H1 (cell line): ENCODE results near the gene STARD9. TPM values are rescaled to one million over a fixed set of nuclear protein-coding genes. Genes with fewer than 3 reads are reported as not detected.

Experiments
- CTCF ChIA-PET: fragments of 300-600 bp; sonication (Branson Sonifier 250); formaldehyde crosslinking; loops from one replicate; lab custom pipeline; 2021; ENCODE audit not compliant: partially characterized antibody; lab: Charles Lee
- POLR2A ChIA-PET: fragments of 300-600 bp; sonication (Branson Sonifier 250); formaldehyde crosslinking; loops from one replicate; lab custom pipeline; 2021; ENCODE audit warnings: inconsistent platforms; ENCODE audit not compliant: partially characterized antibody; lab: Charles Lee
- DNase-seq, 2 experiments: peaks; one replicate each; pipeline versions ENCODE4 v3.0.0 to v3.0.0-alpha.2; 2010 to 2022; ENCODE audit warnings: low spot score in 2 of 2, low read depth in 1 of 2, mixed read lengths in 1 of 2
- FAIRE-seq: peaks from 2 replicates; lab custom pipeline; 2011; peaks lifted over from hg19 to GRCh38; lab: Jason Lieb, UNC
- H2AFZ ChIP-seq: 2 replicates; pipeline ENCODE4 v1.8.1; 2012; ENCODE audit warnings: low read length, inconsistent platforms
- H2AK5ac ChIP-seq: 2 replicates; pipeline ENCODE4 v1.6.1; 2013; ENCODE audit warnings: low read depth, low read length
- H2BK120ac ChIP-seq: replicated peaks from 2 replicates; pipeline ENCODE3; 2013; ENCODE audit warnings: low read depth, low read length, inconsistent platforms
- H2BK12ac ChIP-seq: 2 replicates; pipeline ENCODE4 v1.6.1; 2013; ENCODE audit warnings: low read depth, low read length
- H2BK15ac ChIP-seq: 2 replicates; pipeline ENCODE4 v1.6.1; 2013; ENCODE audit warnings: low read length
- H2BK20ac ChIP-seq: 2 replicates; pipeline ENCODE4 v1.6.1; 2013; ENCODE audit warnings: low read length
- H2BK5ac ChIP-seq: 2 replicates; pipeline ENCODE4 v1.6.1; 2013; ENCODE audit warnings: low read depth, low read length
- H3K14ac ChIP-seq: 2 replicates; pipeline ENCODE4 v1.6.1; 2013; ENCODE audit warnings: inconsistent platforms; ENCODE audit not compliant: insufficient read length
- H3K18ac ChIP-seq: 2 replicates; pipeline ENCODE4 v1.6.1; 2013; ENCODE audit warnings: low read length; ENCODE audit errors: extremely low read depth
- H3K23ac ChIP-seq: 2 replicates; pipeline ENCODE4 v1.6.1; 2013; ENCODE audit warnings: inconsistent platforms; ENCODE audit not compliant: insufficient read length
- H3K23me2 ChIP-seq: 2 replicates; pipeline ENCODE4 v1.6.1; 2013; ENCODE audit warnings: low read depth, low read length
- H3K27ac ChIP-seq: 2 replicates; pipeline ENCODE4 v1.6.1; 2011; ENCODE audit warnings: low read depth, low read length, inconsistent platforms
- H3K27me3 ChIP-seq, 4 experiments: replicated peaks in 1 of 4; 1 replicate in 1 of 4; 2 replicates in 3 of 4; pipeline versions ENCODE4 v1.6.1 to v1.8.1; 2011 to 2013; ENCODE audit warnings: low read length in 3 of 4, mild to moderate bottlenecking in 3 of 4, inconsistent platforms in 2 of 4, mixed read lengths in 2 of 4, moderate library complexity in 1 of 4; ENCODE audit not compliant: control insufficient read depth in 3 of 4, insufficient read depth in 3 of 4; ENCODE audit errors: extremely low read depth in 1 of 4
- H3K36me3 ChIP-seq, 4 experiments: 2 replicates each; pipeline versions ENCODE4 v1.6.1 to v1.8.1; 2011 to 2013; ENCODE audit warnings: mild to moderate bottlenecking in 4 of 4, low read length in 3 of 4, moderate library complexity in 2 of 4, control low read depth in 1 of 4, inconsistent platforms in 1 of 4; ENCODE audit not compliant: insufficient read depth in 4 of 4, control insufficient read depth in 2 of 4
- H3K4ac ChIP-seq: replicated peaks from 2 replicates; pipeline ENCODE3; 2013; ENCODE audit warnings: low read length, low read depth, mixed read lengths, inconsistent platforms; ENCODE audit not compliant: insufficient read length
- H3K4me1 ChIP-seq, 4 experiments: replicated peaks in 1 of 4; 1 replicate in 1 of 4; 2 replicates in 3 of 4; pipeline versions ENCODE4 v1.6.1 to v1.8.1; 2011 to 2013; ENCODE audit warnings: low read length in 3 of 4, inconsistent platforms in 2 of 4, mixed read lengths in 1 of 4; ENCODE audit not compliant: insufficient read depth in 4 of 4, control insufficient read depth in 3 of 4
- H3K4me2 ChIP-seq, 2 experiments: 2 replicates each; pipeline versions ENCODE4 v1.6.1 to v1.8.1; 2011 to 2013; ENCODE audit warnings: low read depth in 2 of 2, low read length in 2 of 2, control low read depth in 1 of 2, inconsistent platforms in 1 of 2, mild to moderate bottlenecking in 1 of 2; ENCODE audit not compliant: insufficient read depth in 1 of 2
- H3K4me3 ChIP-seq, 4 experiments: fragments of 200-600, 300-600 bp in 1 of 4; sonication (generic), shearing (Covaris generic), sonication (Bioruptor Twin) in 1 of 4; 2 replicates each; pipeline versions ENCODE4 v1.5.1 to v1.8.1; 2011 to 2016; ENCODE audit warnings: low read length in 4 of 4, low read depth in 3 of 4, control low read depth in 2 of 4, inconsistent platforms in 2 of 4, mild to moderate bottlenecking in 2 of 4, mixed read lengths in 1 of 4, moderate library complexity in 1 of 4; ENCODE audit not compliant: insufficient read depth in 2 of 4; ENCODE audit errors: extremely low read depth in 1 of 4
- H3K56ac ChIP-seq: replicated peaks from 2 replicates; pipeline ENCODE3; 2013; ENCODE audit warnings: low read depth, mild to moderate bottlenecking, mixed read lengths, low read length, inconsistent platforms; ENCODE audit not compliant: insufficient read length
- H3K79me1 ChIP-seq: 2 replicates; pipeline ENCODE4 v1.6.1; 2013; ENCODE audit warnings: low read depth, low read length, control low read depth
- H3K79me2 ChIP-seq, 2 experiments: 2 replicates each; pipeline versions ENCODE4 v1.6.1 to v1.8.1; 2012 to 2013; ENCODE audit warnings: low read length in 2 of 2, mild to moderate bottlenecking in 2 of 2, inconsistent platforms in 1 of 2; ENCODE audit not compliant: insufficient read depth in 2 of 2, control insufficient read depth in 1 of 2
- H3K9ac ChIP-seq, 4 experiments: replicated peaks in 1 of 4; 1 replicate in 1 of 4; 2 replicates in 3 of 4; pipeline versions ENCODE4 v1.6.1 to v1.8.1; 2011 to 2013; ENCODE audit warnings: low read depth in 3 of 4, low read length in 3 of 4, control low read depth in 2 of 4, mild to moderate bottlenecking in 2 of 4, moderate library complexity in 2 of 4, inconsistent platforms in 1 of 4; ENCODE audit errors: extremely low read depth in 1 of 4
- H3K9me3 ChIP-seq, 2 experiments: 2 replicates each; pipeline versions ENCODE4 v1.6.1 to v1.8.1; 2012 to 2013; ENCODE audit warnings: mild to moderate bottlenecking in 2 of 2, moderate library complexity in 2 of 2, control low read depth in 1 of 2, inconsistent platforms in 1 of 2, low read depth in 1 of 2, low read length in 1 of 2, mixed read lengths in 1 of 2; ENCODE audit not compliant: insufficient read depth in 2 of 2
- H4K20me1 ChIP-seq, 2 experiments: replicated peaks in 1 of 2; 2 replicates each; pipeline versions ENCODE3 to v1.8.1; 2011 to 2013; ENCODE audit warnings: inconsistent platforms in 2 of 2, low read length in 2 of 2, mild to moderate bottlenecking in 1 of 2; ENCODE audit not compliant: insufficient read depth in 2 of 2, control insufficient read depth in 1 of 2
- H4K5ac ChIP-seq: 2 replicates; pipeline ENCODE4 v1.6.1; 2013; ENCODE audit warnings: low read length, low read depth, mixed read lengths, inconsistent platforms; ENCODE audit not compliant: insufficient read length
- H4K8ac ChIP-seq: 2 replicates; pipeline ENCODE4 v1.8.0; 2013; ENCODE audit warnings: mild to moderate bottlenecking, moderate library complexity, low read length, inconsistent platforms; ENCODE audit not compliant: insufficient read depth; ENCODE audit errors: extremely low read depth
- H4K91ac ChIP-seq: replicated peaks from 2 replicates; pipeline ENCODE3; 2013; ENCODE audit warnings: low read length, mixed read lengths, inconsistent platforms; ENCODE audit not compliant: insufficient read length
- BACH1 ChIP-seq: IDR thresholded peaks from 2 replicates; pipeline ENCODE4 v1.6.1; 2012; ENCODE audit warnings: low read length, improper control_type of control experiment
- BCL11A ChIP-seq, 2 experiments: IDR thresholded peaks; one replicate each; pipeline ENCODE4 v1.6.1; 2011; ENCODE audit warnings: low read depth in 2 of 2, low read length in 2 of 2, mild to moderate bottlenecking in 2 of 2
- HDAC6 ChIP-seq: IDR thresholded peaks from one replicate; pipeline ENCODE4 v1.7.1; 2012; ENCODE audit warnings: low read depth, mild to moderate bottlenecking, inconsistent platforms, low read length, moderate library complexity
- NRF1 ChIP-seq: IDR thresholded peaks from 2 replicates; pipeline ENCODE4 v1.6.1; 2011; ENCODE audit warnings: mild to moderate bottlenecking, low read depth, low read length, improper control_type of control experiment
- POU5F1 ChIP-seq: IDR thresholded peaks from 2 replicates; pipeline ENCODE4 v1.6.1; 2011; ENCODE audit warnings: low read depth, mild to moderate bottlenecking, low read length, moderate library complexity
- RBBP5 ChIP-seq: IDR thresholded peaks from 2 replicates; pipeline ENCODE4 v1.7.1; 2012; ENCODE audit warnings: low read depth, mild to moderate bottlenecking, inconsistent platforms, low read length, moderate library complexity, borderline replicate concordance
- RNF2 ChIP-seq: fragments of 200-900, 300-1000 bp; sonication (generic); IDR thresholded peaks from 2 replicates; pipeline ENCODE4 v1.7.1; 2016; ENCODE audit warnings: borderline replicate concordance, low read depth, mild to moderate bottlenecking, antibody characterized with exemption, low read length; ENCODE audit not compliant: poor library complexity, severe bottlenecking; ENCODE audit errors: missing control alignments
- SIN3A ChIP-seq, 2 experiments: IDR thresholded peaks in 1 of 2; conservative IDR thresholded peaks in 1 of 2; 2 replicates each; pipeline ENCODE4 v1.6.1; 2011 to 2012; ENCODE audit warnings: low read length in 2 of 2, improper control_type of control experiment in 1 of 2, low read depth in 1 of 2, mild to moderate bottlenecking in 1 of 2
- SP1 ChIP-seq: IDR thresholded peaks from 2 replicates; pipeline ENCODE4 v1.6.1; 2011; ENCODE audit warnings: low read depth, low read length
- SP4 ChIP-seq: IDR thresholded peaks from 2 replicates; pipeline ENCODE4 v1.6.1; 2012; ENCODE audit warnings: low read length, inconsistent platforms
- TAF7 ChIP-seq: optimal IDR thresholded peaks from 2 replicates; pipeline ENCODE3; 2011; ENCODE audit warnings: low read depth, mild to moderate bottlenecking, inconsistent platforms, low read length, moderate library complexity, borderline replicate concordance
- TBP ChIP-seq: IDR thresholded peaks from 2 replicates; pipeline ENCODE4 v1.6.1; 2011; ENCODE audit warnings: low read depth, low read length, improper control_type of control experiment
- TEAD4 ChIP-seq: IDR thresholded peaks from 2 replicates; pipeline ENCODE4 v1.6.1; 2012; ENCODE audit warnings: low read depth, low read length, inconsistent platforms, mixed read lengths
- WGBS, 2 experiments: shearing (Covaris generic) in 1 of 2; methylation state at CpG; one replicate each; pipeline versions ENCODE4 v1.1.6 to v1.1.7; 2013 to 2015; ENCODE audit warnings: low lambda C conversion rate in 2 of 2, mixed read lengths in 2 of 2, inconsistent platforms in 1 of 2, low coverage in 1 of 2, missing lambda C conversion rate in 1 of 2; ENCODE audit not compliant: insufficient replicate concordance in 2 of 2, insufficient coverage in 1 of 2, insufficient read length in 1 of 2; ENCODE audit errors: extremely low coverage in 1 of 2, missing lambda C conversion rate in 1 of 2; 5-methylcytosine and 5-hydroxymethylcytosine counted together
- polyA plus RNA-seq, 7 experiments: library from polyadenylated mRNA; depleted of rRNA in 3 of 7; stranded (reverse) in 5 of 7; unstranded in 2 of 7; fragments of >200 nt in 5 of 7; fragments of 200-250 nt in 2 of 7; gene quantifications; 1 replicate in 5 of 7; 2 replicates in 1 of 7; 4 replicates in 1 of 7; pipeline versions ENCODE4 v1.2.1 to v1.2.3, GENCODE V29; 2011 to 2013; ENCODE audit warnings: missing spikeins in 2 of 7, mixed read lengths in 2 of 7
- total RNA-seq: library from RNA; stranded (reverse); fragmentation: NEBNext Ultra II Directional; extraction: Animal tissue kit (Norgen Biotek cat#: 25700); gene quantifications from 2 replicates; pipeline ENCODE4 v1.2.1, GENCODE V29; 2021
- TF ChIP-seq, protein P1 (sequence below): IDR thresholded peaks from 2 replicates; pipeline ENCODE4 v1.6.1; 2011; ENCODE audit warnings: low read length, improper control_type of control experiment

STARD9 gene
- total and polyA plus RNA-seq, 2 of the 8 experiments (the other 6 are each of a cell fraction or from before 2014, with no cell fraction given), result 2.8 to 7.0 TPM

DNA sequence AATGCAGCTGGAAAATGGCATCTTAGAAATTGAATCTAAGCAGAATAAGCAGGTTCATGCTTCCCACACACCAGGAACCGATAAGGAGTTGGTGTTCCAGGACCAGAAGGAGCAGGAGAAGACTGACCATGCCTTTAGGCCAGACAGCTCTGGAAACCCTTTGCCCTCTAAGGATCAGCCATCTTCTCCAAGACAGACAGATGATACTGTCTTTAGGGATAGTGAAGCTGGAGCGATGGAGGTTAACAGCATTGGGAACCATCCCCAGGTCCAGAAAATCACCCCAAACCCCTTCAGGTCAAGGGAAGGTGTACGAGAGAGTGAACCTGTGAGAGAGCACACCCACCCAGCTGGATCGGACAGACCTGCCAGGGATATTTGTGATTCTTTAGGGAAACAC is 112.3 kb downstream of the STARD9 start:
- Histone ChIP-seq H3K9me3 (no peaks in the 10 kb centered on the region), H3K4me3 (no peak overlapping the region), H3K23me2 (no peaks in the 10 kb centered on the region), H3K79me2 (no peaks in the 10 kb centered on the region), H2BK5ac (no peak overlapping the region), H3K56ac (no peak overlapping the region), H3K4me1 (no peaks in the 10 kb centered on the region), H4K5ac (no peak overlapping the region), H3K14ac (no peak overlapping the region), H2BK12ac (no peak overlapping the region), H2AK5ac (no peak overlapping the region), H2BK15ac (no peak overlapping the region), H3K36me3 (peaks cover 0 to 5% (median 4%) of the 10 kb centered on the region in 4 experiments; a peak in 4 of 8 replicates), H3K27ac (no peak overlapping the region), H2BK20ac (no peak overlapping the region), H2AFZ (no peak overlapping the region), H3K23ac (no peak overlapping the region), H3K4me2 (no peak overlapping the region), H3K4ac (no peak overlapping the region), H4K8ac (no peak overlapping the region), H3K18ac (no peak overlapping the region), H4K91ac (no peak overlapping the region), H3K9ac (no peak overlapping the region), H2BK120ac (no peak overlapping the region), H3K27me3 (no peaks in the 10 kb centered on the region), H4K20me1 (peaks cover 1 to 2% of the 10 kb centered on the region in 2 experiments), H3K79me1 (no peaks in the 10 kb centered on the region)
- CTCF ChIA-PET, result interaction anchor here (1.1 kb wide), 1 partner anchor 303 kb away, joined by 3 read pairs; no protein-coding TSS in a partner anchor
- WGBS, 2 experiments, result 96% methylated on average over 4 of the region's 4 CpGs; no CpG with 5 or more reads in 1 of the 2 experiments
- no peak for DNase-seq
- POLR2A ChIA-PET, result no interaction called here
- no peak for FAIRE-seq
- TF ChIP-seq BCL11A (IDR thresholded peaks at IDR 0.05; ENCODE audit: low read depth in 2 of 2, low read length in 2 of 2) (no peak), SIN3A (conservative IDR thresholded peaks at IDR 0.05 in 1 of 2, IDR thresholded peaks at IDR 0.05 in 1 of 2; ENCODE audit: low read depth in 1 of 2, low read length in 2 of 2) (no peak), TAF7 (no peak), BACH1 (no peak), HDAC6 (no peak), POU5F1 (no peak), SP4 (no peak), NRF1 (no peak), RBBP5 (no peak), RNF2 (no peak), TEAD4 (no peak), TBP (no peak), SP1 (no peak)
- TF ChIP-seq, protein P1, sequence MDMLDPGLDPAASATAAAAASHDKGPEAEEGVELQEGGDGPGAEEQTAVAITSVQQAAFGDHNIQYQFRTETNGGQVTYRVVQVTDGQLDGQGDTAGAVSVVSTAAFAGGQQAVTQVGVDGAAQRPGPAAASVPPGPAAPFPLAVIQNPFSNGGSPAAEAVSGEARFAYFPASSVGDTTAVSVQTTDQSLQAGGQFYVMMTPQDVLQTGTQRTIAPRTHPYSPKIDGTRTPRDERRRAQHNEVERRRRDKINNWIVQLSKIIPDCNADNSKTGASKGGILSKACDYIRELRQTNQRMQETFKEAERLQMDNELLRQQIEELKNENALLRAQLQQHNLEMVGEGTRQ, result no peak
